GM12878 (cell line): Measurements from ENCODE around the gene KLRK1. TPM values are rescaled to one million over a fixed set of nuclear protein-coding genes. Genes with fewer than 3 reads are reported as not detected.

Experiments
- BACH1 ChIP-seq: fragments of 450-650 bp; IDR thresholded peaks from 2 replicates; pipeline ENCODE4 v1.6.1; 2017; ENCODE audit warnings: mild to moderate bottlenecking, borderline replicate concordance
- CREB1 ChIP-seq: IDR thresholded peaks from 2 replicates; pipeline ENCODE4 v1.6.1; 2012; ENCODE audit warnings: low read depth, mild to moderate bottlenecking, inconsistent platforms
- CREM ChIP-seq: IDR thresholded peaks from 2 replicates; pipeline ENCODE4 v1.6.1; 2014; ENCODE audit warnings: antibody characterized with exemption, low read depth
- DPF2 ChIP-seq: fragments of 450-650 bp; IDR thresholded peaks from 2 replicates; pipeline ENCODE4 v1.6.1; 2017; ENCODE audit warnings: mild to moderate bottlenecking
- HDAC6 ChIP-seq: fragments of 200-600 bp; sonication (generic); IDR thresholded peaks from one replicate; pipeline ENCODE4 v1.8.0; 2017; ENCODE audit warnings: antibody characterized with exemption; ENCODE audit not compliant: unreplicated experiment
- MAX ChIP-seq: IDR thresholded peaks from 2 replicates; pipeline ENCODE4 v1.6.1; 2012; ENCODE audit warnings: low read depth, low read length, improper control_type of control experiment
- NFYB ChIP-seq: IDR thresholded peaks from 2 replicates; pipeline ENCODE4 v1.6.1; 2011; ENCODE audit warnings: low read depth, mild to moderate bottlenecking, low read length, improper control_type of control experiment, moderate library complexity; ENCODE audit not compliant: insufficient read depth
- NKRF ChIP-seq: fragments of 450-650 bp; conservative IDR thresholded peaks from 2 replicates; pipeline ENCODE4 v1.6.1; 2017; ENCODE audit warnings: mild to moderate bottlenecking, moderate library complexity
- RAD21 ChIP-seq: IDR thresholded peaks from 2 replicates; pipeline ENCODE4 v1.6.1; 2011; ENCODE audit warnings: mild to moderate bottlenecking, low read depth, low read length, moderate library complexity; ENCODE audit not compliant: insufficient read depth
- SKIL ChIP-seq: fragments of 450-650 bp; IDR thresholded peaks from 2 replicates; pipeline ENCODE4 v1.6.1; 2017; ENCODE audit warnings: mild to moderate bottlenecking, low read depth, inconsistent platforms; ENCODE audit not compliant: poor library complexity, severe bottlenecking
- USF1 ChIP-seq: IDR thresholded peaks from 2 replicates; pipeline ENCODE4 v1.6.1; 2011; ENCODE audit warnings: borderline replicate concordance, low read depth, mild to moderate bottlenecking, moderate library complexity, mixed read lengths, low read length; ENCODE audit not compliant: insufficient read depth; ENCODE audit errors: extremely low read length
- ZBTB40 ChIP-seq: fragments of 450-650 bp; IDR thresholded peaks from 2 replicates; pipeline ENCODE4 v1.6.1; 2016; ENCODE audit warnings: mild to moderate bottlenecking, moderate library complexity, borderline replicate concordance
- ZNF207 ChIP-seq: fragments of 450-650 bp; IDR thresholded peaks from 2 replicates; pipeline ENCODE4 v1.6.1; 2014; ENCODE audit warnings: antibody characterized with exemption, mild to moderate bottlenecking, borderline replicate concordance
- polyA plus RNA-seq, 11 experiments: library from polyadenylated mRNA; depleted of rRNA in 4 of 11; unstranded in 6 of 11; stranded (reverse) in 5 of 11; fragments of >200 nt; fragmentation: Nextera tagmentation in 4 of 11; fragmentation: Illumina TruSeq in 1 of 11; extraction: Ambion mirVana in 4 of 11; extraction: Trizol in 1 of 11; gene quantifications; 1 replicate in 1 of 11; 2 replicates in 10 of 11; pipeline versions ENCODE4 v1.2.1 to v1.2.3, GENCODE V29; 2011 to 2016; ENCODE audit warnings: inconsistent platforms in 2 of 11, missing spikeins in 2 of 11, low read depth in 1 of 11
- total RNA-seq, 4 experiments: library from RNA; depleted of rRNA in 3 of 4; stranded (reverse); fragments of >200 nt in 3 of 4; fragmentation: Illumina TruSeq in 1 of 4; extraction: Trizol in 1 of 4; gene quantifications; 2 replicates each; pipeline versions ENCODE4 v1.2.1 to v1.2.3, GENCODE V29; 2013 to 2021
- TF ChIP-seq, protein P1 (sequence below): fragments of 450-650 bp; IDR thresholded peaks from 2 replicates; pipeline ENCODE4 v1.6.1; 2017; ENCODE audit warnings: antibody characterized with exemption, mild to moderate bottlenecking, moderate library complexity

Gene KLRK1
- total and polyA plus RNA-seq, 10 of the 15 experiments (the other 5 are each of a cell fraction or from before 2014, with no cell fraction given): 0.27 to 2.0 (median 0.99) TPM

GRCh38 chr12:10395390-10395998, 5.7 kb upstream of the KLRK1 start (continued):
- TF ChIP-seq HDAC6: no peak
- 0 out of 2 replicates have a peak, but pooled peaks have one; percentile 22 for TF ChIP-seq CREM
- TF ChIP-seq MAX: no peak
- TF ChIP-seq, protein P1, sequence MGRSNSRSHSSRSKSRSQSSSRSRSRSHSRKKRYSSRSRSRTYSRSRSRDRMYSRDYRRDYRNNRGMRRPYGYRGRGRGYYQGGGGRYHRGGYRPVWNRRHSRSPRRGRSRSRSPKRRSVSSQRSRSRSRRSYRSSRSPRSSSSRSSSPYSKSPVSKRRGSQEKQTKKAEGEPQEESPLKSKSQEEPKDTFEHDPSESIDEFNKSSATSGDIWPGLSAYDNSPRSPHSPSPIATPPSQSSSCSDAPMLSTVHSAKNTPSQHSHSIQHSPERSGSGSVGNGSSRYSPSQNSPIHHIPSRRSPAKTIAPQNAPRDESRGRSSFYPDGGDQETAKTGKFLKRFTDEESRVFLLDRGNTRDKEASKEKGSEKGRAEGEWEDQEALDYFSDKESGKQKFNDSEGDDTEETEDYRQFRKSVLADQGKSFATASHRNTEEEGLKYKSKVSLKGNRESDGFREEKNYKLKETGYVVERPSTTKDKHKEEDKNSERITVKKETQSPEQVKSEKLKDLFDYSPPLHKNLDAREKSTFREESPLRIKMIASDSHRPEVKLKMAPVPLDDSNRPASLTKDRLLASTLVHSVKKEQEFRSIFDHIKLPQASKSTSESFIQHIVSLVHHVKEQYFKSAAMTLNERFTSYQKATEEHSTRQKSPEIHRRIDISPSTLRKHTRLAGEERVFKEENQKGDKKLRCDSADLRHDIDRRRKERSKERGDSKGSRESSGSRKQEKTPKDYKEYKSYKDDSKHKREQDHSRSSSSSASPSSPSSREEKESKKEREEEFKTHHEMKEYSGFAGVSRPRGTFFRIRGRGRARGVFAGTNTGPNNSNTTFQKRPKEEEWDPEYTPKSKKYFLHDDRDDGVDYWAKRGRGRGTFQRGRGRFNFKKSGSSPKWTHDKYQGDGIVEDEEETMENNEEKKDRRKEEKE: no peak
- no peak for TF ChIP-seq CREB1
- peak; percentile 19; the same call in 1 of the 2 replicates for TF ChIP-seq BACH1
- TF ChIP-seq USF1: no peak
- peak; percentile 86 for TF ChIP-seq DPF2
- TF ChIP-seq ZBTB40: no peak; the same call in 1 of the 2 replicates
- peak; percentile 47 for TF ChIP-seq SKIL
- no peak for TF ChIP-seq NKRF
- TF ChIP-seq NFYB: no peak
- TF ChIP-seq ZNF207: no peak
- no peak for TF ChIP-seq RAD21
